Gastroesophageal sphincter (tissue), 3 donors: Measurements from ENCODE around the gene KIDINS220.

Experiments
- CTCF ChIP-seq, 4 experiments: fragments of 200-600 bp in 2 of 4; fragments of 450-650 bp in 2 of 4; sonication (generic) in 1 of 4; IDR thresholded peaks; one replicate each; pipeline ENCODE4 v1.5.1; 2017 to 2019; ENCODE audit warnings: antibody characterized with exemption in 4 of 4, mild to moderate bottlenecking in 2 of 4, moderate library complexity in 2 of 4
- POLR2A ChIP-seq, 2 donors: fragments of 450-650 bp; IDR thresholded peaks; one replicate each; pipeline ENCODE4 v1.6.1; 2017; ENCODE audit warnings: antibody characterized with exemption in 2 of 2, mild to moderate bottlenecking in 2 of 2, moderate library complexity in 1 of 2

DNA sequence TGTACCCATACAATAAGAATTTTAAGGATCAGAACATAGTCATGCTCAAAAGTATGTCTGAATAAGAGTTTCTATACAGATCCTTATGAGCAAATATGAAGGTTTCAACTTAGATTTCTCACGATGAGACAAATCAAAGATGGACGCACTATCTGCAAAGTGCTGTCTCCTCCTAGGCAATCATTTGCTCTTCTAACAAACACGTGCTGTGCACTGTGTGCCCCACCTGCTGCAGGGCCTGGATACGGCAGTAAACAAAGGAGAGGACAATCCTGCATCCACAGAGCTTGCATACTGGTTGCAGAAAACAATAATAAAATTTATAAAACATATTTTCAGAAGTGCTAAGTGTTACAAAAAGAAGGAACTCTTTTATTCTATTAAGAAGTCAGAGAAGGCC, 39.9 kb upstream of the KIDINS220 start:
- TF ChIP-seq CTCF (IDR thresholded peaks at IDR 0.05): no peak
- no peak for TF ChIP-seq POLR2A (IDR thresholded peaks at IDR 0.05)
